Body of pancreas (tissue), 4 donors: Measurements from ENCODE around the gene TKFC. TPM values are rescaled to one million over a fixed set of nuclear protein-coding genes. Genes with fewer than 3 reads are reported as not detected.
A peak's percentile ranks its signal among the peaks of the same experiment; 100 is the strongest.

Source experiments
- ATAC-seq: fragments of 150-250 bp; one replicate; pipeline ENCODE4 v1.9.1; 2016
- DNase-seq, 4 donors: peaks; one replicate each; pipeline ENCODE4 v3.0.0-alpha.2; 2019
- H3K27ac ChIP-seq, 4 donors: fragments of 200-600 bp; sonication (generic); 1 replicate in 3 of 4; 2 replicates in 1 of 4; pipeline versions ENCODE4 v1.5.1 to v1.6.1; 2016 to 2019; ENCODE audit warnings: mild to moderate bottlenecking in 1 of 4, mixed read lengths in 1 of 4, moderate library complexity in 1 of 4
- H3K27me3 ChIP-seq, 2 donors: fragments of 200-600 bp; sonication (generic); one replicate each; pipeline ENCODE4 v1.6.0; 2016; ENCODE audit warnings: mild to moderate bottlenecking in 1 of 2
- H3K36me3 ChIP-seq, 2 donors: fragments of 200-600 bp; sonication (generic); replicated peaks in 1 of 2; 2 replicates each; pipeline ENCODE4 v1.5.1; 2016; ENCODE audit warnings: low read depth in 2 of 2; ENCODE audit not compliant: insufficient read depth in 1 of 2
- H3K4me1 ChIP-seq: fragments of 200-600 bp; sonication (generic); one replicate; pipeline ENCODE4 v1.6.0; 2016
- H3K4me3 ChIP-seq, 2 donors: fragments of 200-600 bp; sonication (generic); 1 replicate in 1 of 2; 2 replicates in 1 of 2; pipeline ENCODE4 v1.5.1; 2016 to 2019
- H3K9me3 ChIP-seq, 3 donors: fragments of 200-600 bp; sonication (generic); 1 replicate in 2 of 3; 2 replicates in 1 of 3; pipeline ENCODE4 v1.5.1; 2016
- POLR2A ChIP-seq, 3 donors: fragments of 450-650 bp; IDR thresholded peaks; one replicate each; pipeline ENCODE4 v1.6.1; 2016; ENCODE audit warnings: antibody characterized with exemption in 3 of 3, mild to moderate bottlenecking in 2 of 3
- WGBS, 2 donors: methylation state at CpG; one replicate each; pipeline ENCODE4 v1.1.5; 2017; 5-methylcytosine and 5-hydroxymethylcytosine counted together
- intact Hi-C: fragments of 100-400 bp; cut with DNase I; formaldehyde crosslinking; loops from one replicate; pipeline ENCODE4 v1.15.1; 2023
- total RNA-seq, 2 donors: library from RNA; depleted of rRNA; stranded (reverse); fragments of >200 nt; gene quantifications; one replicate each; pipeline ENCODE4 v1.1.0, GENCODE V29; 2016
- TF ChIP-seq, protein P1 (sequence below), 7 experiments: fragments of 450-650 bp in 4 of 7; fragments of 200-600 bp in 3 of 7; sonication (generic) in 3 of 7; IDR thresholded peaks; one replicate each; pipeline ENCODE4 v1.5.1; 2016 to 2019; ENCODE audit warnings: antibody characterized with exemption in 7 of 7

TKFC gene
- total RNA-seq, 2 donors from 2014 or later: 27.5 to 38.6 TPM

DNA sequence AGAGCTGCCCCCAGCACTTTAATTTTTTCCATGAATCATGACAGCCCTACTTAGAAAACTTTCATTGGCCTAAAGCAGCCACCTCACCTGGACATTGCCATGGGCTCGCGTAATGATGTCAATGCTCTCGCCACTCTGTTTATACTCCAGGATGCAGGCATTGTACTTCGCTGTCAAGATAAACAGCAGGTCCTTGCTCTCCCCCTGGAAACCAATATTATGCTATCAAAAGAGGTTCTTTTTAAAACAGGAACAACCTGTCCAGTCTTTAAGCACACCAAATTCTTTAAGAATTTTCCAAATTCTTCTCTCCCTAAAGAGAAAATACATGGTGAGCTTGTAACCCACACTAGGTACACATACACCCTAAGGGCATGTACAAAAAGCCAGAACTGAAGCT, 3.2 kb upstream of the TKFC start:
- WGBS, 2 donors: 82 to 86% methylated on average over 4 of the region's 4 CpGs
- TF ChIP-seq POLR2A (IDR thresholded peaks at IDR 0.05): no peak
- TF ChIP-seq, protein P1, sequence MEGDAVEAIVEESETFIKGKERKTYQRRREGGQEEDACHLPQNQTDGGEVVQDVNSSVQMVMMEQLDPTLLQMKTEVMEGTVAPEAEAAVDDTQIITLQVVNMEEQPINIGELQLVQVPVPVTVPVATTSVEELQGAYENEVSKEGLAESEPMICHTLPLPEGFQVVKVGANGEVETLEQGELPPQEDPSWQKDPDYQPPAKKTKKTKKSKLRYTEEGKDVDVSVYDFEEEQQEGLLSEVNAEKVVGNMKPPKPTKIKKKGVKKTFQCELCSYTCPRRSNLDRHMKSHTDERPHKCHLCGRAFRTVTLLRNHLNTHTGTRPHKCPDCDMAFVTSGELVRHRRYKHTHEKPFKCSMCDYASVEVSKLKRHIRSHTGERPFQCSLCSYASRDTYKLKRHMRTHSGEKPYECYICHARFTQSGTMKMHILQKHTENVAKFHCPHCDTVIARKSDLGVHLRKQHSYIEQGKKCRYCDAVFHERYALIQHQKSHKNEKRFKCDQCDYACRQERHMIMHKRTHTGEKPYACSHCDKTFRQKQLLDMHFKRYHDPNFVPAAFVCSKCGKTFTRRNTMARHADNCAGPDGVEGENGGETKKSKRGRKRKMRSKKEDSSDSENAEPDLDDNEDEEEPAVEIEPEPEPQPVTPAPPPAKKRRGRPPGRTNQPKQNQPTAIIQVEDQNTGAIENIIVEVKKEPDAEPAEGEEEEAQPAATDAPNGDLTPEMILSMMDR (IDR thresholded peaks at IDR 0.05): no peak
- no peak for DNase-seq
- peaks cover 4 to 14% of the 10 kb centered on the region in 2 donors for H3K36me3 ChIP-seq
- H3K4me1 ChIP-seq: peaks cover 35% of the 10 kb centered on the region
- no peaks in the 10 kb centered on the region for H3K27me3 ChIP-seq
- ATAC-seq: no peak
- intact Hi-C loops: no loop called here
- H3K9me3 ChIP-seq: no peaks in the 10 kb centered on the region
- no peak overlapping the region for H3K4me3 ChIP-seq
- H3K27ac ChIP-seq: no peak overlapping the region

DNA sequence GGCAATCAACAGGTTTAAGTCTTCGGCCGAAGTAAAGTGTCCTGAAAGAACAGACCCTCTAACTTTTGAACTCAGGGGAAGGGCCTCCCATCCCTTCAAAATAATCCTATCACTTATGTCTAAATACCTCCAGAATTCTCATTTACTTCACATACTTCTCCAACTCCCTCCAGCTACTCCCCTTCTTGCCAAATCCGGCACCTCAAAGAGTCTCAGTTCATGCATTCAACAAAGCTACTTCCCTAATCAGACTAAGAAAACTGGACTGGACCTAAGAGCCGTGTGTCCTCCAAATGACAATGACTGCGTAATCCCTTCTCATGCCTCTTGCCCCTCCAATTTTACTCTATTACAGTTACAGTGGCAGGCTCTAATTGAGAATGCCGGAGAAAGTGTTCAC, 1.4 kb upstream of the TKFC start:
- no peak overlapping the region for H3K27ac ChIP-seq
- no peak for TF ChIP-seq POLR2A (IDR thresholded peaks at IDR 0.05)
- TF ChIP-seq, protein P1 (IDR thresholded peaks at IDR 0.05): no peak

DNA sequence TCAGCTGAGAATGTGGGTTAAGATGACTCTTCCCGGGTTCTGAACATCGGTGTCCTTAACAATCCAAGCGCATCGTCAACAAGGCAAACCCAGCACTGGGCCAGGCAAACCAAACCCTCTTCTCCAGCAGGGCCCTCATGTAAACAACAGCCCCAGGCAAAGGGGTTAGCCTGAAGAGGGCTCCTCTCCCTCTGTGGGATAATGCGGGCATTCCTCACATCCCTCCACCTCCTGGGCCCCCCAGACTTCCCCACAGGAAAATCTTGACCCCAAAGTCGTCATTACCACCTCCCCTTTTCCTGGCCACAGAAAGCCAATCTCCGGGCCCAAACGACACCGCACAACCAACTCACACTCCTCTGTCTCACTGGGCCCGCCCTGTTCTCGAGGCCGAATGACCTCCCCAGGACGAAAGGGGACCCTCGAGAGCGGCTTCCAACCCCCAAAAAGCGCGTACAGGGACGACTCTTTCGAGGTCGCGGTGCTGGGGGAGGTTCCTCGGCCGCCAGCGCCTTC, 689 bp upstream of the TKFC start:
- DNase-seq (no peak), ATAC-seq (no peak)
- H3K36me3 ChIP-seq: peaks cover 0 to 8% of the 10 kb centered on the region in 2 donors
- H3K9me3 ChIP-seq: no peaks in the 10 kb centered on the region
- intact Hi-C loops: no loop called here
- peak overlapping the region; percentile 91 to 97 for H3K4me3 ChIP-seq
- peaks cover 55% of the 10 kb centered on the region for H3K4me1 ChIP-seq
- TF ChIP-seq, protein P1 (IDR thresholded peaks at IDR 0.05): no peak
- no peak for TF ChIP-seq POLR2A (IDR thresholded peaks at IDR 0.05)
- H3K27ac ChIP-seq: peak overlapping the region in 3 of 4 donors; percentile 89 to 90 (median 89)
- H3K27me3 ChIP-seq: no peaks in the 10 kb centered on the region
- WGBS, 2 donors: 0 to 1% methylated on average over 9 to 17 of the region's 24 CpGs

More for the DNA sequence above, 1.4 kb upstream of the TKFC start:
- peaks cover 0 to 8% of the 10 kb centered on the region in 2 donors for H3K36me3 ChIP-seq
- intact Hi-C loops: no loop called here
- H3K4me1 ChIP-seq: peaks cover 53% of the 10 kb centered on the region
- DNase-seq (no peak), ATAC-seq (no peak)
- no peaks in the 10 kb centered on the region for H3K27me3 ChIP-seq
- 39 to 43% methylated on average over 6 of the region's 6 CpGs for WGBS, 2 donors
- no peak overlapping the region for H3K4me3 ChIP-seq
- no peaks in the 10 kb centered on the region for H3K9me3 ChIP-seq

DNA sequence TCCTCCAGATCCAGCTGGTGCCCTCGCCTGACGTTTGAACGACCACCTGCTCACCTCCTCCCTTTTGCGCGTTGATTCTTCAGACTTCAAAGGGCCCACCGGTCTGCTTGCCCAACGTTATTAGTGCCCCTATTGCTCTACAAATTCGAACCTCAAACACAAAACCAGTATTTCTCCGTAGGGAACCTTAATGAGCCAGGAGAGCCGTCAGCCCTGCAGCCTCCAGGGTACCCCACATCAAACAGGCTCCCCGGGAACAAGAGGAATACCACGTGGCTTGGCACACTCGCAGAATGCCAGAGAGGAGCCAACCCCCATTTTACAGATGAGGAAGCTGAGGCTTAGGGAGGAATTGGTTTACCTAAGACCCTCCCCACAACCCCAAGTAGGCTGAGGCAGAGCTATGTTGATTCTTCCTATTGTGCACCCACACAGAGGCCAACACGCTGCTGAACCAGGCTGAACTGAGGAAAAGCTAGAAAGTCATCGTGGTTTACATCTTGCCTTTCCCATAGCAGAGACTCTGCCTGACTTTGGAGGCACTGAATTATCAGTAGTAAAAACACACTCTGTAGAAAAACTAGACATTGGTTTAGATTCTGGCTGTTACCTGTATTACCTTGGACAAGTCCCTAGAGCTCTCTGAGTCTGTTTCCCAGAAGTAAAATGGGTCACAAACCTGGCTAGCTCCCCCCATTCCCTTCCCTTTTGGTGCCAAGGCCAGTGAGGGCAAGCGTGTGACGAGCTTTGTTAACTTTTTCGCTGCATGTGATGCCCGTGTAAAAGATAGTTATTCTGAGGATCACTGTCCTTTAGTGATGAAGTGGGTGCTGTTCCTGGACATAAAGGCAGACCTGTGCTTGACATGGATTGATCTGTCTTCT, 764 bp downstream of the TKFC start:
- 20 to 26% methylated on average over 16 to 19 of the region's 19 CpGs for WGBS, 2 donors
- peaks cover 0 to 8% of the 10 kb centered on the region in 2 donors for H3K36me3 ChIP-seq
- H3K4me1 ChIP-seq: peaks cover 50% of the 10 kb centered on the region
- H3K27me3 ChIP-seq: no peaks in the 10 kb centered on the region
- ATAC-seq: no peak
- intact Hi-C loops: no loop called here
- no peak for TF ChIP-seq POLR2A (IDR thresholded peaks at IDR 0.05)
- TF ChIP-seq, protein P1 (IDR thresholded peaks at IDR 0.05): no peak
- DNase-seq: no peak
- peak overlapping the region; percentile 91 to 97 for H3K4me3 ChIP-seq
- peak overlapping the region; percentile 89 to 90 (median 90) for H3K27ac ChIP-seq
- no peaks in the 10 kb centered on the region for H3K9me3 ChIP-seq
